Naive thymus-derived CD4-positive, alpha-beta T cell (primary cell): ENCODE measurements around the gene PLA2G15. TPM values are rescaled to one million over a fixed set of nuclear protein-coding genes. Genes with fewer than 3 reads are reported as not detected.
A peak's percentile ranks its signal among the peaks of the same experiment; 100 is the strongest.

Source experiments
- ATAC-seq: fragments of 150-1000 bp; cut with Tn5 transposase; 2 replicates; pipeline ENCODE4 v1.10.0; 2021; ENCODE audit warnings: mild to moderate bottlenecking, moderate library complexity
- CTCF ChIA-PET: fragments of 350-600 bp; sonication (Branson Sonifier 250); formaldehyde crosslinking; loops from one replicate; lab custom pipeline; 2021; ENCODE audit warnings: antibody characterized with exemption; lab: Charles Lee
- POLR2A ChIA-PET: fragments of 350-600 bp; sonication (Branson Sonifier 250); formaldehyde crosslinking; loops from one replicate; lab custom pipeline; 2021; ENCODE audit warnings: antibody characterized with exemption, inconsistent platforms; lab: Charles Lee
- DNase-seq, 9 donors: peaks; one replicate each; pipeline versions ENCODE4 v3.0.0 to v3.0.0-alpha.2; 2020 to 2022; ENCODE audit warnings: mixed read lengths in 1 of 9
- H3K27ac ChIP-seq: one replicate; pipeline ENCODE4 v1.7.0; 2013; ENCODE audit warnings: mild to moderate bottlenecking, low read depth, low read length, moderate library complexity
- H3K27me3 ChIP-seq, 2 donors: one replicate each; pipeline ENCODE4 v1.7.0; 2013; ENCODE audit warnings: low read length in 2 of 2, mild to moderate bottlenecking in 2 of 2, moderate library complexity in 2 of 2; ENCODE audit not compliant: control insufficient read depth in 2 of 2, insufficient read depth in 2 of 2
- H3K36me3 ChIP-seq, 3 experiments: 1 replicate in 2 of 3; 2 replicates in 1 of 3; pipeline ENCODE4 v1.7.0; 2013; ENCODE audit warnings: low read length in 3 of 3, mild to moderate bottlenecking in 3 of 3, moderate library complexity in 1 of 3; ENCODE audit not compliant: insufficient read depth in 3 of 3, control insufficient read depth in 2 of 3
- H3K4me1 ChIP-seq, 2 donors: one replicate each; pipeline ENCODE4 v1.7.0; 2013; ENCODE audit warnings: low read length in 2 of 2, mild to moderate bottlenecking in 2 of 2, moderate library complexity in 1 of 2; ENCODE audit not compliant: control insufficient read depth in 2 of 2, insufficient read depth in 2 of 2
- H3K4me3 ChIP-seq: 2 replicates; pipeline ENCODE4 v1.7.0; 2013; ENCODE audit warnings: mild to moderate bottlenecking, low read length
- H3K9me3 ChIP-seq, 3 experiments: 1 replicate in 2 of 3; 2 replicates in 1 of 3; pipeline ENCODE4 v1.7.0; 2013; ENCODE audit warnings: low read length in 3 of 3; ENCODE audit not compliant: control insufficient read depth in 2 of 3
- H3K27ac Mint-ChIP-seq, 9 donors: one replicate each; pipeline ENCODE4 v1.8.0; 2020 to 2022; ENCODE audit warnings: mixed read lengths in 9 of 9, mild to moderate bottlenecking in 8 of 9, moderate library complexity in 5 of 9, inconsistent platforms in 2 of 9
- H3K27me3 Mint-ChIP-seq, 5 donors: one replicate each; pipeline ENCODE4 v1.8.0; 2021 to 2022; ENCODE audit warnings: mixed read lengths in 5 of 5, mild to moderate bottlenecking in 1 of 5
- H3K36me3 Mint-ChIP-seq, 5 donors: one replicate each; pipeline ENCODE4 v1.8.0; 2020 to 2022; ENCODE audit warnings: mixed read lengths in 5 of 5, mild to moderate bottlenecking in 3 of 5, inconsistent platforms in 1 of 5
- H3K4me1 Mint-ChIP-seq, 7 donors: one replicate each; pipeline ENCODE4 v1.8.0; 2020 to 2022; ENCODE audit warnings: mixed read lengths in 7 of 7, mild to moderate bottlenecking in 3 of 7, inconsistent platforms in 1 of 7
- H3K4me3 Mint-ChIP-seq, 10 donors: one replicate each; pipeline ENCODE4 v1.8.0; 2020 to 2022; ENCODE audit warnings: mild to moderate bottlenecking in 10 of 10, mixed read lengths in 10 of 10, moderate library complexity in 6 of 10, inconsistent platforms in 2 of 10
- H3K9me3 Mint-ChIP-seq, 11 donors: one replicate each; pipeline ENCODE4 v1.8.0; 2020 to 2022; ENCODE audit warnings: mixed read lengths in 11 of 11, mild to moderate bottlenecking in 4 of 11, inconsistent platforms in 1 of 11, moderate library complexity in 1 of 11
- intact Hi-C, 2 donors: fragments of 100-400 bp; cut with micrococcal nuclease; formaldehyde crosslinking; loops; one replicate each; pipeline ENCODE4 v1.15.1; 2023
- polyA plus RNA-seq, 2 donors: library from polyadenylated mRNA; unstranded; fragments of 300-500 nt; fragmentation: Illumina TruSeq; gene quantifications; one replicate each; pipeline ENCODE4 v1.2.3, GENCODE V29; 2021
- total RNA-seq, 6 experiments: library from RNA in 5 of 6; stranded (reverse) in 5 of 6; gene quantifications; 1 replicate in 5 of 6; 2 replicates in 1 of 6; pipeline ENCODE4 v1.2.3 and lab custom pipeline; 2021 to 2026

Gene PLA2G15
- total and polyA plus RNA-seq, 7 experiments from 2014 or later, result 6.8 to 16.8 (median 9.9) TPM

DNA sequence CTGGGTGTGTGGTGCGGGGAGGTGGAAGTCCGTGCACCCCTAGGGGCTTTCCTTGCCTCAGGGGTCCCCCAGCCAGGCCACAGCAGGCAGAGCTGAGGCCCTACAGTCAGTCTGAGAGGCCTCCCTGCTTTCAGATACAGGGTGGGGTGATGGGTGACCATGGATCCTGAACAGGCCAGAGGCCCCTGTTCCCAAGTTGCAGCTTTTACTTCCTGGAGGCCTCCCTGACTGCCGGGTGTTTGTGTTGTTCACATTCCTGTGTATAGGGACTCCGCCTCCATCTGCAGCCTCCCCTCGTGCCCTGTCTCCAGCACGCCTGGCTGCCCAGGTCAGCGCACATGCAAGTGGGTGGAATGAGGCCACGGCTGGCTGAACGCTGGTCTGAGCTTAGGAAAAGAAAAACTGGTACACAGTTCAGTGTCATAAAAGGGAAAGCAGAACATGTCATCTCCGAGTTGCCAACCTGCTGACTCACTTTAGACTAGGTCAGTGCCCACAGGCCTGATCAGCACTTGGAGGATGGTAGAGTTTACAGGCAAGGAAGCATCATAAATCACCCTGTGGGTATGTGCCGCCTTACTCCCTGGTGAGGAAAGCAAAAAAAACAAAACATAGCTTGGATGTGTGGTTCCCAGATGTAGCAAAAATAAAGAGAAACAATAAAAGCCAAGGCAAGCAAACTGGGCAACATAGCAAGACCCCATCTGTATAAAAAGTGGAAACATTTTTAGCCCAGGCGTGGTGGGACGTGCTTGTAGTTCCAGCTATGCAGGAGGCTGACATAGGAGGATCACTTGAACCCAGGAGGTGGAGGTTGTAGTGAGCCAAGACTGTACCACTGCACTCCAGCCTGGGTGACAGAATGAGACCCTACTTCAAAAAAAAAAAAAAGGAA lies 13.0 kb downstream of the PLA2G15 start:
- Mint-ChIP-seq H3K4me1 (peaks cover 7 to 33% (median 24%) of the 10 kb centered on the region in 7 donors), H3K36me3 (peaks cover 0 to 19% (median 0%) of the 10 kb centered on the region in 5 donors), H3K9me3 (no peaks in the 10 kb centered on the region), H3K27me3 (no peaks in the 10 kb centered on the region), H3K27ac (peak overlapping the region in 7 of 9 donors; percentile 17 to 80 (median 30)), H3K4me3 (no peak overlapping the region)
- H3K9me3 ChIP-seq, result no peaks in the 10 kb centered on the region
- POLR2A ChIA-PET, result interaction anchor here (0.6 to 25.4 kb wide), 4 partner anchors 21 to 667 kb away, joined by 3 to 531 read pairs (median 3); no protein-coding TSS in a partner anchor
- ATAC-seq, result peak; percentile 52
- peaks cover 0 to 46% (median 5%) of the 10 kb centered on the region in 3 experiments for H3K36me3 ChIP-seq
- peaks cover 0 to 18% of the 10 kb centered on the region in 2 donors for H3K4me1 ChIP-seq
- H3K4me3 ChIP-seq, result no peak overlapping the region
- no peak overlapping the region for H3K27ac ChIP-seq
- H3K27me3 ChIP-seq, result no peaks in the 10 kb centered on the region
- CTCF ChIA-PET, result interaction anchor here (0.6 to 9.0 kb wide), 4 partner anchors 26 to 976 kb away, joined by 3 to 317 read pairs (median 114); no protein-coding TSS in a partner anchor
- DNase-seq, result no peak
- intact Hi-C loops, result loop anchor here in 1 of 2 donors (1.0 kb wide), 1 partner anchor 70 kb away; no protein-coding TSS in a partner anchor

DNA sequence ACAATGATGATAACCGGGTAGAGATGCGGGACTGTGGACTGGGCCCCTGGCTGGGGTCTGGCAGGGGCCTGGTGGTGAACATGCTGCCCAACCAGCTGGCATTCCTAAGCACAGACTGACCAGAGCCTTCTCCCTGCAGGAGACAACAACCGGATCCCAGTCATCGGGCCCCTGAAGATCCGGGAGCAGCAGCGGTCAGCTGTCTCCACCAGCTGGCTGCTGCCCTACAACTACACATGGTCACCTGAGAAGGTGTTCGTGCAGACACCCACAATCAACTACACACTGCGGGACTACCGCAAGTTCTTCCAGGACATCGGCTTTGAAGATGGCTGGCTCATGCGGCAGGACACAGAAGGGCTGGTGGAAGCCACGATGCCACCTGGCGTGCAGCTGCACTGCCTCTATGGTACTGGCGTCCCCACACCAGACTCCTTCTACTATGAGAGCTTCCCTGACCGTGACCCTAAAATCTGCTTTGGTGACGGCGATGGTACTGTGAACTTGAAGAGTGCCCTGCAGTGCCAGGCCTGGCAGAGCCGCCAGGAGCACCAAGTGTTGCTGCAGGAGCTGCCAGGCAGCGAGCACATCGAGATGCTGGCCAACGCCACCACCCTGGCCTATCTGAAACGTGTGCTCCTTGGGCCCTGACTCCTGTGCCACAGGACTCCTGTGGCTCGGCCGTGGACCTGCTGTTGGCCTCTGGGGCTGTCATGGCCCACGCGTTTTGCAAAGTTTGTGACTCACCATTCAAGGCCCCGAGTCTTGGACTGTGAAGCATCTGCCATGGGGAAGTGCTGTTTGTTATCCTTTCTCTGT lies 14.0 kb downstream of the PLA2G15 start:
- H3K4me1 Mint-ChIP-seq, result peaks cover 15 to 43% (median 33%) of the 10 kb centered on the region in 7 donors
- DNase-seq, result no peak
- Histone ChIP-seq H3K36me3 (peaks cover 0 to 38% (median 5%) of the 10 kb centered on the region in 3 experiments), H3K27me3 (no peaks in the 10 kb centered on the region), H3K4me3 (no peak overlapping the region), H3K27ac (no peak overlapping the region), H3K4me1 (peaks cover 5 to 25% of the 10 kb centered on the region in 2 donors), H3K9me3 (no peaks in the 10 kb centered on the region)
- H3K4me3 Mint-ChIP-seq, result no peak overlapping the region
- intact Hi-C loops, result no loop called here
- H3K27me3 Mint-ChIP-seq, result no peaks in the 10 kb centered on the region
- ATAC-seq, result no peak
- H3K36me3 Mint-ChIP-seq, result peaks cover 0 to 19% (median 0%) of the 10 kb centered on the region in 5 donors
- ChIA-PET CTCF (interaction anchor here (0.6 to 9.0 kb wide), 6 partner anchors 18 to 268 kb away, joined by 3 to 317 read pairs (median 11); no protein-coding TSS in a partner anchor), POLR2A (interaction anchor here (1.6 to 25.4 kb wide), 4 partner anchors 21 to 68 kb away, joined by 3 to 531 read pairs (median 68); partner anchors contain the start of genes PRMT7 and SLC7A6OS)
- H3K27ac Mint-ChIP-seq, result peak overlapping the region in 2 of 9 donors; percentile 25 to 35
- no peaks in the 10 kb centered on the region for H3K9me3 Mint-ChIP-seq

DNA sequence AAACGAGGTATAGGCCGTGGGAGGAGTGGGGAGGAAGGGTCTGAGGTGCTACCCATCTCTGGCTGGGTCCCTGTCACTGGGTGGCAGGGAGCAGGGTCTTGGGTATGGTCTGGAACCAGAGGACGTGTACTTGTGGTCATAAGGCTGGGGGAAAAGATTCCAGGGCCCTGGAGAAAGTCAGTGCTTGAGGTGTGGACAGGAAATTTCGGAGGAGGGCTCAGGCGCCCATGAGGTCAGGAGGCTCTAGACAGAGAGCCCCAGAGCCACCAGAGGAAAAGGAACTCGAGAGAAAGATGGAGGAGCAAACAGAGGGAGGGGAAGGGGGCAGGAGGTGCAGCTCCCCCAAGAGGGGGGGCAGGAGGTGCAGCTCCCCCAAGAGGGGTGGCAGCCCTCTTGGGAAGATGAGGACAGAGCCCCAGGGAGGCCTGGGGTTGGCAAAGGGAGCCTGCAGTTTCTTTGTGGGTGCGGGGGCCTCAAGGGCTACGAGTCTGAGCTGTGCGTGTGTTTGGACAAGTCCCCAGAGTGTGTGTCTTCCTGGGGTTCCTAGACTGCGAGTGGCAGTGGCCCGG lies 18.5 kb downstream of the PLA2G15 start:
- CTCF ChIA-PET, result interaction anchor here (0.9 to 9.0 kb wide), 12 partner anchors 19 to 70 kb away, joined by 3 to 317 read pairs (median 4); partner anchors contain the start of genes PLA2G15, PRMT7 and SLC7A6OS
- ATAC-seq (no peak), DNase-seq (no peak)
- peak overlapping the region; percentile 78 for H3K4me3 ChIP-seq
- H3K27me3 ChIP-seq, result no peaks in the 10 kb centered on the region
- peak overlapping the region; percentile 90 to 100 (median 96) for H3K4me3 Mint-ChIP-seq
- peaks cover 22 to 32% of the 10 kb centered on the region in 2 donors for H3K4me1 ChIP-seq
- no peaks in the 10 kb centered on the region for H3K27me3 Mint-ChIP-seq
- H3K9me3 ChIP-seq, result no peaks in the 10 kb centered on the region
- H3K9me3 Mint-ChIP-seq, result no peaks in the 10 kb centered on the region
- intact Hi-C loops, result loop anchor here (1.0 to 5.0 kb wide), 6 partner anchors 12 to 249 kb away; partner anchors contain the start of genes SLC7A6OS (in 2 of the 2), PLA2G15 (in 1 of the 2) and SMPD3 (in 1 of the 2)
- H3K36me3 Mint-ChIP-seq, result peaks cover 0 to 15% (median 8%) of the 10 kb centered on the region in 5 donors
- H3K4me1 Mint-ChIP-seq, result peaks cover 32 to 62% (median 50%) of the 10 kb centered on the region in 7 donors
- H3K27ac ChIP-seq, result peak overlapping the region; percentile 99
- peak overlapping the region; percentile 89 to 100 (median 98) for H3K27ac Mint-ChIP-seq
- peaks cover 0 to 28% (median 0%) of the 10 kb centered on the region in 3 experiments for H3K36me3 ChIP-seq
- POLR2A ChIA-PET, result interaction anchor here (0.7 to 25.4 kb wide), 16 partner anchors 11 to 92 kb away, joined by 3 to 531 read pairs (median 6); partner anchors contain the start of genes PRMT7 and SLC7A6OS

DNA sequence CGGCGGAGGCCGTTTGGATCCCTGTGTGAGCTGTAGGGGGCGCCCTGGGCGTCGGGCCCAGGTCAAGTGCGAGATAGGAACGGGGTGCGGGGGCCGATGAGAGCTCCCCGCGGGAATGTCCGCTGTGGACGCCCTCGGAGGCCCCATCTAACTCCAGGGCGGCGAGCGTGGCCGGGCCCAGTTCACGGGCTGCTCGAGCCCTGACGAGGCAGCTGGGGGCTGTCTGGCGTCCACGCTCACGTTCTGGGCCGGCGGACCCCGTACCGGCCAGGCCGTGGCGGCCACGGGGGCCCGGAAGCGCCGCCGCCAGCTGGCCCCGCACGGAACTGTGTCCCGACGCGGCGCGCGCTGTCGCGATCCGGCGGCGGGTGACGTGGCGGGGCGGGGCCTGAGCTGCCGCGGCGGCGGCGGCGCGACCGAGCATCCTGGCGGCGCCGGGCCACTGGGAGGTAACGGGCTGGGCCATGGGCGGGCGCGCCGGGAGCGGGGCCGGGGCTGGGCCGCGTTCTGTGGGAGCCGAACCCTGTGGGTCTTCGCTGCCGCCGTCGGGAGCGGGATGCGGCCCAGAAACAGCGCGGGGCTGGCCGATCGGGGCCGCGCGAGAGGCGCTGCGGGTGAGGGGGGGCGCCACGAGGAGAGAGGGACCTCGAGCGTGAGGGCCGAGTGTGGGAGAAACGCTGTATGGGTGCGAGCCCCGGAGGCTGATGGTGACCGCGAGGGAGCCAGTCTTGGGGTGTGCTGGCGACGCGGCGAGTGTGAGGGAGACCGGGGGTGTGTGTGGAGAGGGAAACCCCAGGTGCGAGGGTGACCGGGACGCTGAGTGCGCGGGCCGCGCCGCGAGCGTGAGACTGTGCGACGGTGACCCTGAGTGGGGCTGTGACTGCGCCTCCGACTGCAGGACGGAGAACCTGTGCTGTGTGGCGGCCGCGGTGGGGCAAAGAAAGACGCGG lies 19.2 kb downstream of the PLA2G15 start, which contains the start of gene SLC7A6:
Gene SLC7A6 (plus strand): TSS at position 399 of the 950 bp plus-strand sequence. CDS start 10,201 bp downstream, outside the sequence.
- Mint-ChIP-seq H3K4me3 (peak within 1 kb of the TSS; percentile 93 to 100 (median 97)), H3K36me3 (peaks cover 0 to 19% (median 13%) of the 10 kb centered on the region in 5 donors), H3K9me3 (no peaks in the 10 kb centered on the region), H3K27me3 (no peaks in the 10 kb centered on the region), H3K4me1 (peaks cover 40 to 69% (median 56%) of the 10 kb centered on the region in 7 donors), H3K27ac (peak within 1 kb of the TSS; percentile 89 to 100 (median 98))
- Histone ChIP-seq H3K4me3 (peak within 1 kb of the TSS; percentile 78), H3K27me3 (no peaks in the 10 kb centered on the region), H3K9me3 (no peaks in the 10 kb centered on the region), H3K36me3 (peaks cover 0 to 21% (median 0%) of the 10 kb centered on the region in 3 experiments), H3K27ac (peak within 1 kb of the TSS; percentile 99), H3K4me1 (peaks cover 27 to 39% of the 10 kb centered on the region in 2 donors)
- intact Hi-C loops, result loop anchor here (1.0 to 5.0 kb wide), 6 partner anchors 11 to 248 kb away; partner anchors contain the start of genes SLC7A6OS (in 2 of the 2), PLA2G15 (in 1 of the 2) and SMPD3 (in 1 of the 2)
- CTCF ChIA-PET, result interaction anchor here (0.5 to 9.0 kb wide), 13 partner anchors 19 to 220 kb away, joined by 3 to 317 read pairs (median 4); partner anchors contain the start of genes PLA2G15, PRMT7 and SLC7A6OS
- POLR2A ChIA-PET, result interaction anchor here (0.7 to 25.4 kb wide), 16 partner anchors 10 to 111 kb away, joined by 3 to 531 read pairs (median 6); partner anchors contain the start of genes PRMT7 and SLC7A6OS
- DNase-seq (peak; percentile 78 to 91 (median 84)), ATAC-seq (peak; percentile 83)
